ENCODE measurements around the gene CHKA.
A peak's percentile ranks its signal among the peaks of the same experiment; 100 is the strongest.

The CHKA gene

DNA sequence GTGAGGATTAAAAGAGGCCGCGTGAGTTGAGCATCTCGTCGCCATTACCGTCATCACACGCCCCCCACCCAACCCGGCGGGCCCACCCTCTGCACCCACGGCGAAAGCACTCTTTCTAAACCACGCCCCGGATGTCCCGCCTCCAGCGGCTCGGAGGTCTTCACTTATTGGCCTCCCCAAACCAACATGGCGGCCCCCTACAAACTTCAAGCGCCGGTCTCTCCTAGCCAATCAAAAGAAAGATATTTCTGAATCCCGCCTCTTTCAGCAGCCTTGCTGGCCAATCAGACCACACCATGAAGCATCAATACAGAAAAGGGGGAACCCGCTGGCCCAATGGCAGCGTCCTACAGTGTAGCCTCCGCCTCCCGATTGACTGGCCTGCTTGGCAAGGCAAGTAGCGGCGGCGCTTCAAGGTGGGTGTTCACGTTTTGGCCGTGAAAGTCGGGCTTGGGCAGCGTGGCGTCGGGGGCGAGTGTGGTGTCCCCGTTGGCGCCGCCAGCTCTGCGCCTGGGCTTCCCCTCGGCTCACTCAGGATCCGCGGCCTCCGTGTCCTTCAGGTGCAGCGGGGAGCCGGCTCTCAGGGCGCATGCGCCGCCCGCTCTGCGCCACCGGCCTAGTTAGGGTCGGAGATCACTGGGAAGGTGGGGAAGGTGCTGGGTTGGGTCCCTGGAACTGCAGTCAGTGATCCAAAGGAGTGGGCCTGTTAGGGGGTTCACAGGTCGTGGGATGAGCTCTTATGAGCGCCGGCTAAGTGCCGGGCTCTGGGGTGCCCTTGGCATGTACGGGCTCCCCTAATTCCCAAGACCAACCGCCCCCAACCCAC, 90.7 kb downstream of the CHKA start, which contains the start of gene NDUFS8:
NDUFS8 (plus strand) TSS at position 364 of the 826 bp plus-strand sequence. CDS start 1,471 bp downstream, outside the sequence.
- peak; percentile 96 for DNase-seq

DNA sequence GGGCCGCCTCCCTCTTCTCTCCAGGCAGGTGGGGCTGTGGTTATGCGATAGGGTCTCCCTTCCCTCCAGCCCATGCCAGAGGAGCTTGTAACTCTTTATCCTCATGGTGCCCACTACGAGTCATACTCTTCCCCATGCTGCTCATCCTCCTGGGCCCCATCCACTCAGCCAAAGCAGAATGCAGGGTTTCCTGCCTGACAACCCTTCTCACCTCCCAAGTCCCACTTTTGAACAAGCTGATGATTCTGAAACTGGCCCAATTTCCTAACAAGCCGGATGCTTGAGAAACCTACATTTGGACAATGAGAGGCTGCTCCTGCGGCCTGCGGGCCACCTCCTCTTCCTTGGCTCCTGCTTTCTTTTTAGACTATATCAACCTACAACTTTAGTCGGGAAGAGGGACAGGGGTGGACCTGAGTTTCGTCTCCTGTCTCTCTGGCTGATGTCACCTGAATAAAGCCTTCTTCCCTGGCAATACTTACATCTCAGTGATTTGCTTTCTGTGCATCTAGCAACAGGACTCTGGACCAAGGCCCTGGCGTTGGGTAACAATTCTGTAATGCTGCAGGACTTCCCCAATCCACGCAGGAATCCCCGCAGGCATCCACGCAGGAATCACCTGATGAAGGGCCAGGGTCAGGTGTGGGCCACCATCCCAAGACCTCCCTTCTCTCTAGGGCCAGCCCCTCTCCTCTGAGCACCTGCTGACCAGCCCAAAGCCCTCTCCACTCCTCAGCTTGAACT, 92.2 kb downstream of the CHKA start:
- DNase-seq: no peak

DNA sequence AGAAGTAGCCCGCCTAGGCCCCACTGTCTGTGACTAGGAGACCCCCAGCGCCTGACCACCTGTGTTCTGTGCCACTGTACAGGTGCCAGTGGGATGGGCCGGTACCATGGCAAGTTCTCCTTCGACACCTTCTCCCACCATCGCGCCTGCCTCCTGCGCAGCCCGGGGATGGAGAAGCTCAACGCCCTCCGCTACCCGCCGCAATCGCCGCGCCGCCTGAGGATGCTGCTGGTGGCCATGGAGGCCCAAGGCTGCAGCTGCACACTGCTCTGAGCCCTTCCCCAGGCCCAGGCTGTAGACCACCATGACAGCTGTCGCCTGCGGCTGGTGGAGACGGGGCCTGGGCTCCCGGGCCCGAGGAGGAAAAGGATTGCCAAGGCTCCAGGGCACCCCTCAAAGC, 93.5 kb downstream of the CHKA start:
- no peak for DNase-seq

DNA sequence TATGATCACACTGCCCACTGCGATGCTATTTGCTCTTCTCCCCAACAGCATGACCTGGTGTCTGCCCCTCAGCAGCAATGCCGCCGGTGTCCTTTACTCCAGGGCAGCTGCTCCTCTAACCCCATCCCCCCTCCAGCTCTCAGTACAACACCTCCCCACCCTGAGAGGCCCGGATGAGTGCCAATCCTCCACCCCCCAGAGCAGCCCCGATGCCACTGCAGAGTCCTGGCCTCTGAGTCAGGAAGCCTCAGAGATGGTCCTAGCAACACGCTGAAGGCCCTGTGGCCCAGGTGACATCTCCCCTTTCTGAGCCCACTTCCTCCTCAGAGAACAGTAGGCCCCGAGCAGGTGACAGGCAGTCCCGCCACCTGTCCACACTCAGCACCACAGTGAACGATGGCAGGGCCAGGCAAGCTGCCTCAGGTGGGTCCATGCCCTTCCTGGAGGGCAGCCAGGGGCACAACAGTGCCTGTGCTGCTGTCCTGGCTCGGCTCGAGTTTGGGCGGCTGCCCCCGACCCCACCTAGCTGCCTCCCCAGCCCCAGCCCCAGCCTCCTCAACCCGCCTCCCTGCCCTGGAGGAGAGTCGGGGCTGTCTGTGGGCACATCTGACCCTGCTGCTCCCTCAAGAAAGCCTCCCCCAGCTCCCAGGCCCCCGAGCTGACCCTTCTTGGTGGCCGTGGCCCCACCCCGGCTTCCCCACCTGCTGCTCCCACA, 94.6 kb downstream of the CHKA start:
- DNase-seq: no peak

DNA sequence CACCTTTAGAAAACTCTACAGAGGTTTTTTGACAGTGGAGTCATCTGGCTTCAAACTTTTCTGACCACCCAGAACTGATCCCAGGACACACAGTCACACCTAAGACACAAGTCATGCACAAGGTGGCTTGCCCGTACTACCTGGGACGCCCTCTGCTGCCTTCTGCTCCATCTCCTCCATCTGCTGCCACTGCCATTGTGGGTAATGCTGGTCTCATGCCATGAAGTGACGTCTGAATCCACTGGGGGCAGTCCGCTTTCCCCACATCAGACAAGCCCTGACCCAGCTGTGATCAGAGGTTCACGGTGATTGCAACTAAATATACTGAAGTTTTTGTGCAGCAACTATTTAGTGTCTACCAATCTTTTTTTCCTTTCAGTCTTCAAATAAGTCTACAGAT, 96.1 kb downstream of the CHKA start:
- no peak for DNase-seq

DNA sequence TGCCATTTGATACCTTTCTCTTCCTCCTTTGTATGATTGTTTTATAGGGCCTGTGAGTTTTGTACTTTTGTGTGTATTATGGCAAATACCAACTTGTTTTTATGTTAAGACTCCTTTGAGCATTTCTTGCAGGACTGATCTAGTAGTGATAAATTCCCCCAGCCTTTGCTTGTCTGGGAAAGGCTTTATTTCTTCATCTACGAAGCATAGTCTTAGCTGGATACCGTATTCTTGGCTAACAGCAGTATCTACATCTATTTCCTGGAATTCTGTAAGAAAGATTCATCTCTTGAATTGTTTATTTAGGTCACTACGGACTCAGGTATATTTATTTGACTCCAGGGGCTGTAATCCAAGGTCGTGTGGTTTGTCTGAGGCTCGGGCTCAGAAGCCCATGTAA, 96.7 kb downstream of the CHKA start:
- DNase-seq: no peak

DNA sequence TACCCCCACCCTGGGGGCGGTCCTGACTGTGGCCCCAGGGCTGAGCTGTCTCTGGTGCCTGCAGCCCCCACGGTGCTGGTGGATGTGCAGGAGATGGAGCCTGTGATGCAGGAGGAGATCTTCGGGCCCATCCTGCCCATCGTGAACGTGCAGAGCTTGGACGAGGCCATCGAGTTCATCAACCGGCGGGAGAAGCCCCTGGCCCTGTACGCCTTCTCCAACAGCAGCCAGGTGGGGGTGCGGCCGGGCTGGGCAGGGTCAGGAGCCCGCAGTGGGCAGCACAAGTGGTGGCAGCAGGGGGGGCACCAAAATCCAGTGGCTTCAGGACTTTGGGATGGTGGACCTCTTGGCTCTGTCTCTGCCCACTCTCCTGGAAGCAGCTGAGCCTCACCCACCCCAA, 98.7 kb downstream of the CHKA start:
- no peak for DNase-seq

DNA sequence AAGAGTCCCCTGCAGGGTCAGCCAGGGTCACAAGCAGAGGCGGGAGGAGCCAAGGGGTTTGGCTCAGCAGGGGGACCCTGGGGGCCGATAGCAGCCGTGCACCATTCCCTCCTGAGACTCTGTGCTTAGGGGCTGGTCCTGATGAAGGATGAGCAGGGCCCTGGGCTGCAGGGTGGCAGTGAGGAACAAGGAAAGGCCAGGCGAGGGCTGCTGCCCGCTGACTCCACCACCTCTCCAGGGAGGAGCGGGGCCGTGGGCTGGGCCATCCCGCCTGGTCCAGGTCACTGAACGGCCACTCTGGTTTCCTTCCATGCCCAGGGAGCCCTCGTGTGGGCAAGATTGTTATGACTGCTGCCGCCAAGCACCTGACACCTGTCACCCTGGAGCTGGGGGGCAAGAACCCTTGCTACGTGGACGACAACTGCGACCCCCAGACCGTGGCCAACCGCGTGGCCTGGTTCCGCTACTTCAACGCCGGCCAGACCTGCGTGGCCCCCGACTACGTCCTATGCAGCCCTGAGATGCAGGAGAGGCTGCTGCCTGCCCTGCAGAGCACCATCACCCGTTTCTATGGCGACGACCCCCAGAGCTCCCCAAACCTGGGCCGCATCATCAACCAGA, 99.9 kb downstream of the CHKA start:
- DNase-seq: no peak

DNA sequence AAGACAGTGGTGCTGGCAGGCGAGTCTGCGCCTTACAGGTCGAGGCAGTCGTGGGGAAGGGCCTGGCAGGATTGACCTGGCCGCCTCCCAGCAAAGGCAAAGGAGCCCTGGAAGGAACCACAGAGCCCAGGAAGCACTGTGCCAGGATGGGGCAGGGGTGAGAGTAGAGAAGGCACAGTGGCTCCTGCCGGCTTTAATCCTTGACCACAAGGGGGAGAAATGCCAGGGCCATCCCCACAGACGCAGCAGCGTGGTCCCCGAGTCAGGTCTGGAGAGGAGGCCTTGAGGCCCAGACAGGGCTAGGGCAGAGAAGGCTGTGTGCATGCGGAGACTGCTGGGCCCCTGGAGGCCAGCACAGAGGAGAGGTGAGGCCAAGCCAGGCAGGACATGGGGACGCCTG, 100.6 kb downstream of the CHKA start:
- no peak for DNase-seq

DNA sequence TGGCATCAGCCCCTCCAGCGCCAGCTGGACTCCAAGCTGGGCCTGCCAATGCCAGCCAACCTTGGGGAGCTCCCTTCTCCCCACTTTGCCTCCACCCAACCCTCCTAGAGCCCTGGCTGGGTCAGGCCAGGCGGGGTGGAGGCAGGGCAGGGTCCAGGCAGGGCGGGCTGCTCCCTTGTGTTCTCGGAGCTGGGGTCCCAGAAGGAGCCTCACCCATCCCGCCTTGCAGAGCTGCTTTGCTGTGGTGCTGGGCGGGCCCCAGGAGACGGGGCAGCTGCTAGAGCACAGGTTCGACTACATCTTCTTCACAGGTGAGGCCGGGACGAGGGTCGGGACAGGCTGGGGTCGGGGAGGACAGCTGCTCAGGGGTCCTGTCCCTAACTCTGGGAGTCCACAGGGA, 101.7 kb downstream of the CHKA start:
- DNase-seq: no peak

DNA sequence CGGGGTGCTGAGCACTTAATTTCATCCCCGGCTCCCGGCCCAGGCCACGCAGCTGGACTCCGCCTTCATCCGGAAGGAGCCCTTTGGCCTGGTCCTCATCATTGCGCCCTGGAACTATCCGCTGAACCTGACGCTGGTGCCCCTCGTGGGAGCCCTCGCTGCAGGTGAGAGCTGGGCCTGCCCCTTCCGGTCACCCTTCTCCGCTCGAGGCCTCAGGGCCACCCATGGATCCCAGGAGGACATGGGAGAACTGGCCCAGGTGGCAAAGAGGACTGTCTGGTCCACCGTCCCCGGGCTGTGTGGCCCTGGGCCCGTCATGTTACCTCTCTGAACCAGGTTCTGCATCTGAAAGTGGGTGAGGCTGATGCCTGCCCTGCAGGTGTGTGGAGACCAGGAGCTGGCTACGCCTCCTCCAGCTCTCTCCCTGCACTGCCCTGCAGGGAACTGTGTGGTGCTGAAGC, 102.4 kb downstream of the CHKA start:
- no peak for DNase-seq

DNA sequence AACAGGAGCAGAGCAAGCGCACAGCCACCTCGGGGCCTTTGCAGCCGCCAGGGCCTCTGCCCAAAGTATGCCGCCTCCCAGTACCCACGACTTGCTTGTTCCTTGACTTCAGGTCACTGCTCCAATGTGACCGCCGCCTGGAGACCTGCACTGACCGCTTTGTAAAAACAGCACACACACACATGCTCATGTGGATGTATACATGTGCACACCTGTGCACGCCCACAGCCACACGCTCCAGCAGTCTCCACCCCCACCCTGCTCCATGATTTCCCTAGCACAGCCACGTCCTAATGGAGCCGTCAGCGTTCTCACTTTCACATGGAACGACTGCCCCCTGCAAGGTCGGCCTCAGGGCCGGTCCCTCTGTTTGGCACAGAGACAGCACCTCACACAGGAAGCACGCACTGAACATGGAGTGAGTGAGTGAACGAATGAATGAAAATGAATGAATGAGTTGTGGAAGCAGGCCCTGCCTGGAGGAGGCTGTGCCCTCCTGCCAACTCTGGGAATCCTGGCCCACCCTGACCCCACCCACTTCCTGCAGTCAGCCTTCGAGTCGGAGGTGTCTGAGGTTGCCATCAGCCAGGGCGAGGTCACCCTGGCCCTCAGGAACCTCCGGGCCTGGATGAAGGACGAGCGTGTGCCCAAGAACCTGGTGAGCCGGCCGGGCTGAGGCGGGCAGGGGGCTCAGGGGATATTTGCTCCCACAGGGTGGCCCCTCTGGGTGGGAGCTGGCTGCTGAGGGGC, 103.0 kb downstream of the CHKA start:
- DNase-seq: no peak

DNA sequence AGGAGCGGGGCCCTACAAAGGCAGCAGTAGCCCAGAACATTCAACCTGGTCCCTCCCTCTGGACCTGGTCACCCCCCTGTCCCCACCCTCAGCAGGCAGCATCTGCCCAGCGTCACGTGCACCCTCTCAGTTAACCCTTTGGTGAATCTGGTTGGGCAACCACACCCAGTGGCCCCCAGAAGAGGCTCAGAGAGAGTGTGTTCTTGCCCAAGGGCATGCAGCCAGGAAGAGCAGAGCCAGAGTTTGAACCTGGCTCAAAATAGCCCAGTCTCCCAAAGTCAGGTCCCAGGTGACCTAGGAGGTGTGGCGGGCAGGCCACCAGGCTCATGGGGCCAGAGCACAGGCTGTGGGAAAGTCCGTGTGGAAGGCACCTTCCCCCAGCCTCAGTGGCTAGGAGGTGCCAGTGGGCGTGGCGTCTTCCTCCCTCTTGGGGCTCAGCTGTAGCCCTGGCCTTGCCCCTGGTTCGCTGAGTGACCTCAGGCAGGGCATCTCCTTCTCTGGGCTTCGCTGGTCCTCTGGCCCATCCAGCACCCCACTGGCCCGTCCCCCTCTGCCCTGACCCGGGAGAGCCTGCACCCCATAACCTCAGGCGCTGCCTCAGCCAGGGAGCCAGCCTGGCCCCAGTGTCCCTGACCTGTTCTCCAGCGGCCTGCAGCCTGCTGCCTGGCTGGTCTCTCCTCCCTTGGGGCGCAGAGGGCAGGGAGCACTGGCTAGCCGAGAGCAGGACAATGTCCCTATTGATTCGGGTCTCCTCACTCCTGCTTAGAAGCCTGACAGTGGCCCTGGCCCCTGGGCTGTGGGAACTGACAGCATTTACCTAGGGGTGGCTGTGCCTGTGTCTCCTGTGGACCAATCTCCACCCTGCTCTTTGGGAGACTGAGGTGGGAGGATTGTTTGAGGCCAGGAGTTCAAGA, 104.0 kb downstream of the CHKA start:
- DNase-seq: no peak

DNA sequence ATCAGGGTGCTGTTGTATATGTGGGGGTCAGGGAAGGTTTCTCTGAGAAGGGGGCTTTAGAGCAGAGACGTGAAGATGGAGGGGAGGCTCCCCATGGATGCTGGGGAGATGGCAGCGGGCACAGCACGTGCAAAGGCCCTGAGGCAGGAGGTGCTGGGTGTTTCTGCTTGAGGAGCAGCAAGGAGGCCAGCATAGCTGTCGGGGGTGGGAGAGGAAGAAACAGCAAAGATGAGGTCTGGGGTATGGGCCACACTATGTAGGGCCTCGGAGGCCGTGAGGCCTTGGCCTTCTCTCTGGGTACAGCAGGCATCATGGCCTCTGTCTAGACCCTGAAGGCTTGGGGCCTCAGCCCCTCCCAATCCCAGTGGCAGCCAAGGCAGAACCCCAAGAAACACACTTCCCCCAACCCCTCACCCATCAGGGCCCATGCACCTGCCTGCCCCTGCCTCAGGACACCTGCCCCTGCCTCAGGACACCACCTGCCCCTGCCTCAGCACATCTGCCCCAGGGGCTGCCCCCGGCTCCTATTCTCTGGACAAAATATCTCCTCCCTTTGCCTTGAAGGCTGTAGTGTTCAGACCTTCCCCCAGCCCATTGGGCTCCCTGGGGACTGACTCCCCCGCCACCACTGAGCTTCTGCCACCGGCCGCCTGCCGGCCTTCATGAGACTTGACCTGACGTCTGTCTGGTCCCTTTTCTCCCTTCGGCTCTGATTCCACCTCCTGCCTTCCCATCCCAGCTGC, 104.9 kb downstream of the CHKA start:
- no peak for DNase-seq

DNA sequence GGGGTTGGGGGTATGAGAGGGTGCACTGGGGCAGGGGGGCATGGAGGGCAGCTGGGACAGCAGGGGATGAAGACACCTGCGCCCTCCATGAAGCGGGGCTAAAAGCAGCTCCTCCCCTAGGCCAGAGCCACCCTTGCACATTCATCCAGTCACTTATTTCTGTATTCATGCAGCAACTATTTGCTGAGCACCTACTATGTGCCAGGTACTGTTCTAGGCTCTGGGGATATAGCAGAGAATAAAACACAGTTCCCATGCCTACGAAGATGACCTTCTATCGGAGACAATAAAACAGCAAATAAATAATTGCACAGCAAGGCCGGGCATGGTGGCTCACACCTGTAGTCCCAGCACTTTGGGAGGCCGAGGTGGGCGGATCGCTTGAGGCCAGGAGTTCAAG, 105.7 kb downstream of the CHKA start:
- no peak for DNase-seq

DNA sequence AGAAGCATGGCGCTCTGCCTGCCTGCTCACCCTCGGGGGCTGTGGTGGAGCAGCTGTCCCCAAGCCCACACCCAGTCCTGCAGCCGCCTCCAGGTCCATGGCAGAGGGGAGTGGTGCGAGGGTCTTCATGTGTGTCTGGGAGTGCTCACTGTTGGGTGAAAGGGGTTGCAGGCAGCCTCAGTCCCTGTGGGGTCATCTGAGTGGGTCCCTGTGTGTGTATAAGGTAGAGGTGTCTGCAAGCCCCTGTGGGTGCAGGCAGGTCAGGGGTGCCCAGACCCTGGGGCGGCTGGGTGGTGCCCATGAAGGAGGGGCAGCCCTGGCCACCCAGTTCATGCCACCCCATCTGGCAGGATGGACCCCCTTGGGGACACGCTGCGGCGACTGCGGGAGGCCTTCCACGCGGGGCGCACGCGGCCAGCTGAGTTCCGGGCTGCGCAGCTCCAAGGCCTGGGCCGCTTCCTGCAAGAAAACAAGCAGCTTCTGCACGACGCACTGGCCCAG, 106.2 kb downstream of the CHKA start:
- no peak for DNase-seq

DNA sequence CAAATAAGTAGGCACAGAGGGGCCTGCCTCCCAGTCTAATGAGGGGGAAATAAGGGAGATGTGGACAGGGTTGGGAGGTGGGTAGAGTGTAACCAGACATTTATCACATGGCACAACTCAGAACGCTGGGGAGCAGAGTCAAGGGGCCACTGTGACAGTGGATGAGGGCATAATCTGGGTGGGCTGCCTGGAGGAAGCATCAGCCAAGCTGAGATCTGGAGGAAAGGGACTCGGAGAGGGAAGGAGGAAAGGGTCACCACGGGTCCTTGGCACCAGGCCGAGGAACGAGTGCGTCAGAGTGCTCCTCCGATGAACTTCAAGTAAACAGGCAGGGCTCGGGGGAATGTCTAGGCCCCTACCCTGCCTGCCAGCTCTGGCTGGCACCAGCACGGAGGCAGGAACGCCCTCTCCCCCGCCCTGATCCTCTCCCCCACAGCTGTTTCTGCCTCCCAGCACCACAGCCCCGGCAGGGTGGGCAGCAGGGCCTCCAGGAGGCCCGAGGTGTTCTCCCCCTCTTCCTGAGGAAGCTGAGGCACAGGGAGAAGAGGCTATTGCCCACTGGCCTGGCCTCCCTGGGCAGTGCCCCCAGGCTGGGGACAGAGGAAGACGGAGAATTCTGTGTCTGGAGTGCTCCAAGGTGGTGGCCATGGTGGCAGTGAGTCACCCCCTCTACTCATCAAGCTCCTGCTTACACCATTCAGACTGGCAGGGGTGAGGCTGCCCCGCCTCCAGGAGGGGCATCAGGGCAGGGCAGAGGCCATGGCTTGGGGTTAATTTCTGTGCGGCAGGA, 106.8 kb downstream of the CHKA start:
- DNase-seq: no peak

DNA sequence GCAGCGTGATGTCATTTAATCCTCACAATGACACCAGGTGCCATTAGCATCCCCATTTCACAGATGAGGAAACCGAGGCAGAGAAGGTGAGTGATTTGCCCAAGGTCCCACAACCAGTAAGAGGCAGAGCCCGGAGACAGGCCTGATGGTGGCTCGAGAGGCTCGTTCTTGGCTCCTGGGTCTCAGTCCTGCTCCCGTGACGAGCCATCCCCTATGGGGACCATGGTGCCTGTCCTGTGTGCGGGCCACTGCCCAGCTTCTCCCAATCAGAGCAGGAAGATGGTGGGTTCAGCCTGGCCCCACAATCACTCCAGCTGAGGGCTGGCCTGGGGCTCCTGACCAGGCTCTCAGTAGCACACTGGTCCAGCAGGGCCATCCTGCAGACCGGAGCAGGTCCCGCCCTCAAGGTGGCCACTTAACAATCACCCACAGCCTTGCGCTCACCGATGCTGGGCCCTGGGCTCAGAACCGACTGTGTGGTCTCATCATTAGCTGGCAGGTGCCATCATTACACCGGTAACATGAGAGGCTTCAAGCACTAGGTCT, 107.5 kb downstream of the CHKA start:
- no peak for DNase-seq

All from stimulated activated CD4-positive, alpha-beta T cell treated with anti-CD3 and anti-CD28 coated beads, Interleukin-4, amount 100 ng/mL, for 4 hours (primary cell).